Measurements from ENCODE around the gene PSMA4. TPM values are rescaled to one million over a fixed set of nuclear protein-coding genes. Genes with fewer than 3 reads are reported as not detected.

The PSMA4 gene
- total RNA-seq, 1 donor from 2014 or later = 209 TPM

- peaks cover 31% of the 10 kb centered on the region for H3K27me3 Mint-ChIP-seq
- TF ChIP-seq, protein P1, sequence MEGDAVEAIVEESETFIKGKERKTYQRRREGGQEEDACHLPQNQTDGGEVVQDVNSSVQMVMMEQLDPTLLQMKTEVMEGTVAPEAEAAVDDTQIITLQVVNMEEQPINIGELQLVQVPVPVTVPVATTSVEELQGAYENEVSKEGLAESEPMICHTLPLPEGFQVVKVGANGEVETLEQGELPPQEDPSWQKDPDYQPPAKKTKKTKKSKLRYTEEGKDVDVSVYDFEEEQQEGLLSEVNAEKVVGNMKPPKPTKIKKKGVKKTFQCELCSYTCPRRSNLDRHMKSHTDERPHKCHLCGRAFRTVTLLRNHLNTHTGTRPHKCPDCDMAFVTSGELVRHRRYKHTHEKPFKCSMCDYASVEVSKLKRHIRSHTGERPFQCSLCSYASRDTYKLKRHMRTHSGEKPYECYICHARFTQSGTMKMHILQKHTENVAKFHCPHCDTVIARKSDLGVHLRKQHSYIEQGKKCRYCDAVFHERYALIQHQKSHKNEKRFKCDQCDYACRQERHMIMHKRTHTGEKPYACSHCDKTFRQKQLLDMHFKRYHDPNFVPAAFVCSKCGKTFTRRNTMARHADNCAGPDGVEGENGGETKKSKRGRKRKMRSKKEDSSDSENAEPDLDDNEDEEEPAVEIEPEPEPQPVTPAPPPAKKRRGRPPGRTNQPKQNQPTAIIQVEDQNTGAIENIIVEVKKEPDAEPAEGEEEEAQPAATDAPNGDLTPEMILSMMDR (conservative IDR thresholded peaks at IDR 0.05) = no peak
- peaks cover 18% of the 10 kb centered on the region for H3K4me1 Mint-ChIP-seq (ENCODE audit: unreplicated experiment)
- H3K27ac Mint-ChIP-seq = peak within 1 kb of the TSS; percentile 81
- peak; percentile 93 for DNase-seq (ENCODE audit: extremely low spot score, unreplicated experiment)
- H3K36me3 Mint-ChIP-seq = no peaks in the 10 kb centered on the region
- H3K9me3 Mint-ChIP-seq = no peaks in the 10 kb centered on the region
- H3K4me3 Mint-ChIP-seq = peak within 1 kb of the TSS; percentile 98
Measured at GRCh38 chr15:78565097-78565950, 25.1 kb downstream of the PSMA4 start, which contains the start of gene CHRNA5. Gene CHRNA5, plus strand, starts transcription at chr15:78565520. Its CDS starts 200 bp downstream, at chr15:78565720.

GRCh38 chr15:78565951-78566774 is 25.9 kb downstream of the PSMA4 start:
- no peaks in the 10 kb centered on the region for H3K36me3 Mint-ChIP-seq
- H3K27ac Mint-ChIP-seq = peak overlapping the region; percentile 81
- H3K4me3 Mint-ChIP-seq = peak overlapping the region; percentile 98
- no peak for DNase-seq (ENCODE audit: extremely low spot score, unreplicated experiment)
- peaks cover 18% of the 10 kb centered on the region for H3K4me1 Mint-ChIP-seq (ENCODE audit: unreplicated experiment)
- H3K27me3 Mint-ChIP-seq = peaks cover 31% of the 10 kb centered on the region
- no peaks in the 10 kb centered on the region for H3K9me3 Mint-ChIP-seq
- TF ChIP-seq, protein P1 (conservative IDR thresholded peaks at IDR 0.05) = peak; percentile 67

- Mint-ChIP-seq H3K27me3 (peaks cover 28% of the 10 kb centered on the region), H3K4me1 (ENCODE audit: unreplicated experiment) (peaks cover 18% of the 10 kb centered on the region), H3K36me3 (no peaks in the 10 kb centered on the region), H3K9me3 (no peaks in the 10 kb centered on the region), H3K27ac (no peak overlapping the region), H3K4me3 (peak overlapping the region; percentile 48)
- TF ChIP-seq, protein P1 (conservative IDR thresholded peaks at IDR 0.05) = no peak
- no peak for DNase-seq (ENCODE audit: extremely low spot score, unreplicated experiment)
Measured at GRCh38 chr15:78567531-78567930, 27.3 kb downstream of the PSMA4 start.

DNA sequence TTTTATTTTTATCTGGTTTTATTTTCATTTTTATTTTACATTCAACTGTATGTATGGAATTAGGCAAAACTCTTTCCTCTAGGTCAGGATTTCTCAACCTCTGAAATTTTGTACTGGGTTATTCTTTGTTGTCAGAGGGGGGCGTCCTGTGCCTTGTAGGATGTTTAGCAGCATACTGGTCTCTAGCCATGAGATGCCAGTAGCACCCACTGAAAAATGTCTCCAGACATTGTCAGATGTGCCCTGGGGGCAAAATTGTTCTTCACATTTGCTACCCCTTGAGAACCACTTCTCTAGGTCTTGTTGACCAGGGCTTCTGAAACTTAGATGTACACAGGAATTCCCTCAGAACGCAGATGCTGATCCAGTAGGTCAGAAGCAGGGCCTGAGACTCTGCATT is 30.5 kb downstream of the PSMA4 start:
- Mint-ChIP-seq H3K27me3 (peaks cover 8% of the 10 kb centered on the region), H3K4me1 (ENCODE audit: unreplicated experiment) (peaks cover 13% of the 10 kb centered on the region), H3K9me3 (no peaks in the 10 kb centered on the region), H3K36me3 (no peaks in the 10 kb centered on the region), H3K27ac (no peak overlapping the region), H3K4me3 (no peak overlapping the region)
- no peak for DNase-seq (ENCODE audit: extremely low spot score, unreplicated experiment)
- TF ChIP-seq, protein P1 (conservative IDR thresholded peaks at IDR 0.05) = no peak

DNA sequence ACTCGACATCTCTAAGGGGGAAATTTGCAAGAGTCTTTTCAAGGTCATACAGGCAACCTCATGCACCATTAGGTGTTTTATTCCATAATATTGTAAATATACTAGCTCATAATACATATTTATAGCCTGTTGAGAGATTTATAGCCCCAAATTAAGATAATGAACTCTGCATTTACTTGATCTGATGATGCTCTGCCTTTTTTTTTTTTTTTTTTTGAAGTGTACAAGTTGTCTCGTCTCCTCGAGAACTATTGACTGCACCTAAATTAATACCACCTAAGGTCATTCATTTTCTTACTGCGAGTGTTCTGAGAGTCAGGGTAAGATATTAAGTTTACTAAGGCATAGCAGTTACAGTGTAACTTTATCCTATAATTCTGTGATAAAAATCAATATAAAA is 31.1 kb downstream of the PSMA4 start:
- Mint-ChIP-seq H3K9me3 (no peaks in the 10 kb centered on the region), H3K4me3 (no peak overlapping the region), H3K36me3 (no peaks in the 10 kb centered on the region), H3K4me1 (ENCODE audit: unreplicated experiment) (peaks cover 11% of the 10 kb centered on the region), H3K27me3 (peaks cover 3% of the 10 kb centered on the region), H3K27ac (no peak overlapping the region)
- DNase-seq (ENCODE audit: extremely low spot score, unreplicated experiment) = no peak
- TF ChIP-seq, protein P1 (conservative IDR thresholded peaks at IDR 0.05) = no peak

All from type B pancreatic cell (in vitro differentiated cells).